BJ (cell line): ENCODE measurements around the gene SHISA8. TPM values are rescaled to one million over a fixed set of nuclear protein-coding genes. Genes with fewer than 3 reads are reported as not detected.

Experiments used
- CTCF ChIA-PET: fragments of 350-600 bp; formaldehyde crosslinking; extraction: SDS; loops from one replicate; lab custom pipeline; 2021; ENCODE audit warnings: antibody characterized with exemption, inconsistent platforms; lab: Yijun Ruan, JAX
- POLR2A ChIA-PET: fragments of 300-600 bp; sonication (Branson Sonifier 250); formaldehyde crosslinking; extraction: SDS; loops from one replicate; lab custom pipeline; 2021; ENCODE audit warnings: antibody characterized with exemption; lab: Charles Lee
- DNase-seq: peaks from one replicate; pipeline ENCODE4 v3.0.0-alpha.2; 2011; ENCODE audit warnings: low read depth
- H3K27me3 ChIP-seq: 2 replicates; pipeline ENCODE4 v1.6.0; 2011; ENCODE audit warnings: low read length; ENCODE audit not compliant: control insufficient read depth, insufficient read depth
- H3K36me3 ChIP-seq: 2 replicates; pipeline ENCODE4 v1.5.1; 2011; ENCODE audit warnings: low read length; ENCODE audit not compliant: control insufficient read depth, insufficient read depth
- H3K4me3 ChIP-seq: 2 replicates; pipeline ENCODE4 v1.5.1; 2011; ENCODE audit warnings: low read depth, mild to moderate bottlenecking, control low read depth, low read length
- CTCF ChIP-seq: IDR thresholded peaks from 2 replicates; pipeline ENCODE4 v1.5.1; 2011; ENCODE audit warnings: low read depth, mild to moderate bottlenecking, control low read depth, inconsistent platforms, low read length, moderate library complexity; ENCODE audit not compliant: insufficient read depth
- polyA plus RNA-seq: library from polyadenylated mRNA; depleted of rRNA; stranded (reverse); fragments of >200 nt; gene quantifications from 2 replicates; pipeline ENCODE4 v1.2.3, GENCODE V29; 2011

Gene SHISA8
- polyA plus RNA-seq, 1 experiment = not detected

DNA sequence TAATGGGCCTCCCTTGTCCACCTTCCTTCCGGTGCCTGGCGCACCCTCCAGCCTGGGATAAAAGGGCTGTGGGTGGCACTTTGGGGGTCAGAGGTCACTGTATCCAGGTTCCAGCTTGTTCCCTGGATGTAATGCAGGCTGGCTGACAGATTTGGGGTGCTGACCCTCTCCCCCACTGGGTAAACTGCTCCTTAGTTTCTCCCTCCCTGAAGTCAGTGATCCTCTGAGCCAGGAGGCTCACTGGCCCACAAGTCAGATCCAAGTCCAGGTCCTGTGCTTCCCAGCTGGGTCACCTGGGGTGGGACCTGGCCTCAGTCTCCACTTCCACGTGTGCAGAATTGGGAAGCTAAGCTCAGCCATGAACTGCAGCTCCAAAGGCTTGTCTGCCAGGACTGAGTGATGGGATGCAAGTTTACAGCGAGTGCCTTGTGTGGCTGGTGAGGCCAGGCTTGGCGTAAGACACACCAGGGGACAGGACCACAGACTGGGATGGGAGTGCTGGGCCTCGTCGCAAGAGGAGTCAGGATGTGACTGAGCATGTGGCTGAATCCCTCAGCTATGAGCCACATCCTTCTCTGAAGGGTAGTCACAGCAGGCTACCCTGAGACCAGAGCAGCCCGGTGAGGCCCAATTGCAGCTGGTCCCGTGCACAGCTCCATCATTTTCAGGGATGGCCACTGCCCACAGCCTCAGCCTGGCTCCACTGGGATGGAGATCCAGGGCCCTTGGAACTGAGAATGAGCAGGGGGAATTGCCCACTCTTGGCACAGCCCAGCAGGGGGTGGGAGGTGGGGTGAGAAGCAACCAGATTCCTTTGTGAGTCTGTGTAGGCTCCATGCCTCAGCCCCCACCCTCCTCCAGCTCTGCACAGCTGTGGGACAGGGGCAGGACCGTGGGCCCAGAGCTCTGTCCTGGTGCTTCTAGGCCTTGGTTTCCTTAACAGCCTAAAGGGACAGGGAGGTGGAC, 7.2 kb downstream of the SHISA8 start:
- Histone ChIP-seq H3K27me3 (peaks cover 17% of the 10 kb centered on the region), H3K36me3 (peaks cover 18% of the 10 kb centered on the region), H3K4me3 (no peak overlapping the region)
- DNase-seq = no peak
- ChIA-PET POLR2A (no interaction called here), CTCF (interaction anchor here (1.3 to 1.5 kb wide), 3 partner anchors 16 to 33 kb away, joined by 3 to 7 read pairs (median 4); partner anchors contain the start of gene TNFRSF13C)
- no peak for TF ChIP-seq CTCF

DNA sequence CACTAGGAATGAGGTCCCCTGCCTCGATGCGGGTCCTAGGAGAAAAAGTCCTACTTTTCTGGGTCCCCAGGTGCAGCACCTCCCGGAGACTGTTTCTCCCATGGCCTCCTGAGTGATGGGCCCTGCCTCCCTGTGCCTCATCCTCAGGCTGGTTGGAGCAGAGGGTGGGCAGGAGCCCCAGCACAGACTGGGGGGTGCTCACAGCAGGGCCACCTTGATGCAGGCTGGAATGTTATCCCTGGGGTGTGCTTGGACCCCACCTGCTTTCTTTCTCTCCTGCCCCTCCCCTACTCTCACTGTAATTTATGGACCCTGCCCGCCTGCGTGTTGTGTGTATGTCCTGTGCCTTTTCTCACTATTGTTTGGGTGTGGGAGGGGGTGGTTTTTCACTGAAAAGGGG, 8.1 kb downstream of the SHISA8 start:
- peaks cover 22% of the 10 kb centered on the region for H3K36me3 ChIP-seq
- no peak for DNase-seq
- peaks cover 9% of the 10 kb centered on the region for H3K27me3 ChIP-seq
- TF ChIP-seq CTCF = no peak
- POLR2A ChIA-PET = no interaction called here
- CTCF ChIA-PET = interaction anchor here (1.5 kb wide), 1 partner anchor 17 kb away, joined by 3 read pairs; no protein-coding TSS in a partner anchor
- no peak overlapping the region for H3K4me3 ChIP-seq

DNA sequence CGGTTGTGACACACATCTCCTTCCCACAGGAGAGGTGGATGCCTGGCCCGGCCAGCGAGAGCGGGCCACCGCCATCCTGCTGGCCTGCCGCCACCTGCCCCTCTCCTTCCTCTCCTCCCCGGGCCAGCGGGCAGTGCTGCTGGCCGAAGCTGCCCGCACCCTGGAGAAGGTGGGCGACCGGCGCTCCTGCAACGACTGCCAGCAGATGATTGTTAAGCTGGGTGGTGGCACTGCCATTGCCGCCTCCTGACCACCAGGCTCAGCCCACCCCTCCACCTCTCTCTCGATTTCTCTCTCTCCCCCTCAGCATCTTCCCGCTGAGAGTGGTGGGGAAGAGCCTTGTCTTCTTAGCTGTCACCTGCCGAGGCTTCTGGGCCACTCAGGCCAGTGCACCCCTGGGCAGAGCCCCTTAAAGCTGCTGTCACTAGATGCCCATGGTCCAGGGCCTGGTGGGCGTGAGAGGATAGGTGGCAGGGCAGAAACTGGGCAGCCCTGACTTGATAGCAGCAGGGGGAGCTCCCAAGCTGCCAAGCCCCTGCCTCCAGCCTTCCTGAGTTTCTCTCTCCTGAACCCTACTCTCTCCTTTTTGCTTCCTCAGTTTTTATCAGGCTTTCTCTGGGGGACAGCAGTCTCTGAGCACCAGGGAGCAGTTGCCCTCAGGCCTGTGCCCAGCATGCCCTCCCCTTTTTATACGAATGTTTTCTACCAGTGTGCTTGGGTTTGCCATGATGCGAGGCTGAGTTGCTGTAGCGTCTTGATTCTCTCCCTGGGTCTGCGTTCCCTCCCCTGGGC, 9.3 kb downstream of the SHISA8 start:
- H3K36me3 ChIP-seq = peaks cover 22% of the 10 kb centered on the region
- no peak for DNase-seq
- TF ChIP-seq CTCF = no peak
- POLR2A ChIA-PET = no interaction called here
- H3K27me3 ChIP-seq = peaks cover 2% of the 10 kb centered on the region; the same call in 1 of the 2 replicates
- H3K4me3 ChIP-seq = no peak overlapping the region
- CTCF ChIA-PET = interaction anchor here (0.6 kb wide), 1 partner anchor 207 kb away, joined by 3 read pairs; no protein-coding TSS in a partner anchor

GRCh38 chr22:41904450-41905410, 10.1 kb downstream of the SHISA8 start:
- TF ChIP-seq CTCF = no peak
- POLR2A ChIA-PET = no interaction called here
- peaks cover 29% of the 10 kb centered on the region for H3K36me3 ChIP-seq

More at GRCh38 chr22:41904450-41905410, 10.1 kb downstream of the SHISA8 start:
- Histone ChIP-seq H3K27me3 (no peaks in the 10 kb centered on the region), H3K4me3 (no peak overlapping the region)
- no peak for DNase-seq
- CTCF ChIA-PET = no interaction called here
